SK-N-SH (cell line): Measurements from ENCODE around the gene KRT3. TPM values are rescaled to one million over a fixed set of nuclear protein-coding genes. Genes with fewer than 3 reads are reported as not detected.

Source experiments
- CTCF ChIA-PET: fragments of 300-600, 350-600 bp; formaldehyde crosslinking; extraction: SDS; loops from one replicate; lab custom pipeline; 2021; lab: Yijun Ruan, JAX
- POLR2A ChIA-PET: fragments of 350-600 bp; sonication (Branson Sonifier 250); formaldehyde crosslinking; extraction: SDS; loops from one replicate; lab custom pipeline; 2020; ENCODE audit warnings: antibody characterized with exemption, inconsistent platforms; lab: Yijun Ruan, JAX
- DNase-seq: peaks from one replicate; pipeline ENCODE4 v3.0.0; 2012
- H2AFZ ChIP-seq: fragments of 200-600 bp; sonication (generic); 2 replicates; pipeline ENCODE4 v1.8.1; 2016; ENCODE audit warnings: antibody characterized with exemption, mild to moderate bottlenecking, low read depth
- H3F3A ChIP-seq: fragments of 200-600 bp; sonication (generic); replicated peaks from 2 replicates; pipeline ENCODE3; 2016; ENCODE audit warnings: antibody characterized with exemption, mild to moderate bottlenecking; ENCODE audit not compliant: insufficient read depth
- H3K27ac ChIP-seq, 2 experiments: fragments of 200-500 bp in 1 of 2; fragments of 200-600 bp in 1 of 2; sonication (Bioruptor generic) in 1 of 2; sonication (generic), shearing (Covaris generic) in 1 of 2; 2 replicates each; pipeline versions ENCODE4 v1.5.1 to v1.6.1; 2014 to 2016; ENCODE audit warnings: low read depth in 2 of 2, inconsistent platforms in 1 of 2, low read length in 1 of 2, mild to moderate bottlenecking in 1 of 2, mixed read lengths in 1 of 2
- H3K27me3 ChIP-seq: fragments of 200-600 bp; sonication (generic), shearing (Covaris generic); 2 replicates; pipeline ENCODE4 v1.6.1; 2016; ENCODE audit warnings: mixed run types; ENCODE audit not compliant: insufficient read depth
- H3K36me3 ChIP-seq, 2 experiments: fragments of 200-500 bp in 1 of 2; fragments of 200-600 bp in 1 of 2; sonication (Bioruptor generic) in 1 of 2; sonication (generic) in 1 of 2; replicated peaks in 1 of 2; 2 replicates each; pipeline versions ENCODE3 to v1.5.1; 2014 to 2016; ENCODE audit warnings: low read length in 1 of 2, mild to moderate bottlenecking in 1 of 2; ENCODE audit not compliant: insufficient read depth in 2 of 2, control insufficient read depth in 1 of 2
- H3K4me1 ChIP-seq, 2 experiments: fragments of 200-500 bp in 1 of 2; fragments of 200-600 bp in 1 of 2; sonication (Bioruptor generic) in 1 of 2; sonication (generic), shearing (Covaris generic) in 1 of 2; 2 replicates each; pipeline versions ENCODE4 v1.5.1 to v1.6.1; 2014 to 2016; ENCODE audit warnings: low read depth in 1 of 2, low read length in 1 of 2, mixed run types in 1 of 2; ENCODE audit not compliant: insufficient read depth in 2 of 2, control insufficient read depth in 1 of 2
- H3K4me2 ChIP-seq: fragments of 200-600 bp; sonication (generic), shearing (Covaris generic); 2 replicates; pipeline ENCODE4 v1.6.1; 2017; ENCODE audit warnings: mixed run types
- H3K4me3 ChIP-seq, 2 experiments: fragments of 200-500 bp in 1 of 2; fragments of 200-600 bp in 1 of 2; sonication (Bioruptor generic) in 1 of 2; sonication (generic), shearing (Covaris generic) in 1 of 2; 2 replicates each; pipeline versions ENCODE4 v1.5.1 to v1.8.1; 2014 to 2016; ENCODE audit warnings: low read depth in 2 of 2, inconsistent platforms in 1 of 2, low read length in 1 of 2, mild to moderate bottlenecking in 1 of 2, mixed read lengths in 1 of 2, moderate library complexity in 1 of 2
- H3K79me2 ChIP-seq: fragments of 200-600 bp; sonication (generic); 2 replicates; pipeline ENCODE4 v1.8.1; 2017; ENCODE audit warnings: mild to moderate bottlenecking; ENCODE audit not compliant: insufficient read depth
- H3K9ac ChIP-seq: fragments of 200-600 bp; sonication (generic); 2 replicates; pipeline ENCODE4 v1.6.1; 2017; ENCODE audit warnings: mixed run types
- H3K9me2 ChIP-seq: fragments of 200-600 bp; sonication (generic); 2 replicates; pipeline ENCODE4 v1.6.1; 2017; ENCODE audit warnings: mixed run types
- H3K9me3 ChIP-seq: fragments of 200-600 bp; sonication (generic); 2 replicates; pipeline ENCODE4 v1.6.1; 2017; ENCODE audit warnings: mixed run types, mild to moderate bottlenecking, moderate library complexity
- H4K20me1 ChIP-seq: fragments of 200-600 bp; sonication (generic); 2 replicates; pipeline ENCODE4 v1.6.1; 2017; ENCODE audit warnings: mild to moderate bottlenecking, mixed run types; ENCODE audit not compliant: insufficient read depth
- CHD2 ChIP-seq: fragments of 150-350 bp; IDR thresholded peaks from 2 replicates; pipeline ENCODE4 v1.6.1; 2018; ENCODE audit warnings: low read length; ENCODE audit not compliant: partially characterized antibody
- ELF1 ChIP-seq: IDR thresholded peaks from 2 replicates; pipeline ENCODE4 v1.4.0; 2012
- EP300 ChIP-seq, 2 experiments: IDR thresholded peaks; 2 replicates each; pipeline versions ENCODE4 v1.4.0 to v1.6.1; 2012; ENCODE audit warnings: borderline replicate concordance in 1 of 2, low read depth in 1 of 2, low read length in 1 of 2
- EZH2phosphoT487 ChIP-seq: fragments of 200-600 bp; sonication (generic); IDR thresholded peaks from 2 replicates; pipeline ENCODE4 v1.6.1; 2017; ENCODE audit warnings: low read depth, mixed run types, mild to moderate bottlenecking, antibody characterized with exemption, moderate library complexity, borderline replicate concordance
- FOSL2 ChIP-seq: IDR thresholded peaks from 2 replicates; pipeline ENCODE4 v1.4.0; 2012; ENCODE audit warnings: low read depth, mild to moderate bottlenecking, moderate library complexity, borderline replicate concordance
- FOXM1 ChIP-seq: IDR thresholded peaks from 2 replicates; pipeline ENCODE4 v1.4.0; 2012; ENCODE audit warnings: low read depth, mild to moderate bottlenecking
- GABPA ChIP-seq: IDR thresholded peaks from 2 replicates; pipeline ENCODE4 v1.4.0; 2012; ENCODE audit warnings: low read depth, mild to moderate bottlenecking
- MAX ChIP-seq: IDR thresholded peaks from 2 replicates; pipeline ENCODE4 v1.4.0; 2012; ENCODE audit warnings: low read depth
- NFIC ChIP-seq: IDR thresholded peaks from 2 replicates; pipeline ENCODE4 v1.4.0; 2012; ENCODE audit warnings: borderline replicate concordance
- RCOR1 ChIP-seq: fragments of 150-350 bp; IDR thresholded peaks from 2 replicates; pipeline ENCODE4 v1.6.1; 2017; ENCODE audit warnings: antibody characterized with exemption, low read length
- USF2 ChIP-seq: fragments of 150-350 bp; IDR thresholded peaks from 2 replicates; pipeline ENCODE4 v1.6.1; 2017; ENCODE audit warnings: antibody characterized with exemption, low read length, low read depth, borderline replicate concordance
- ZBTB33 ChIP-seq: IDR thresholded peaks from 2 replicates; pipeline ENCODE4 v1.4.0; 2012; ENCODE audit warnings: low read depth, borderline replicate concordance
- WGBS: methylation state at CpG from one replicate; pipeline ENCODE4 v1.1.6; 2017; ENCODE audit warnings: low lambda C conversion rate; 5-methylcytosine and 5-hydroxymethylcytosine counted together
- polyA plus RNA-seq, 3 experiments: library from polyadenylated mRNA; depleted of rRNA; stranded (reverse); fragments of >200 nt; gene quantifications; 2 replicates each; pipeline ENCODE4 v1.2.3, GENCODE V29; 2012
- TF ChIP-seq, protein P1 (sequence below): fragments of 200-600 bp; sonication (generic); IDR thresholded peaks from 2 replicates; pipeline ENCODE4 v1.6.1; 2017; ENCODE audit warnings: antibody characterized with exemption, mild to moderate bottlenecking, moderate library complexity

The KRT3 gene
- polyA plus RNA-seq, 1 of the 3 experiments (the other 2 are of a cell fraction), result not detected

DNA sequence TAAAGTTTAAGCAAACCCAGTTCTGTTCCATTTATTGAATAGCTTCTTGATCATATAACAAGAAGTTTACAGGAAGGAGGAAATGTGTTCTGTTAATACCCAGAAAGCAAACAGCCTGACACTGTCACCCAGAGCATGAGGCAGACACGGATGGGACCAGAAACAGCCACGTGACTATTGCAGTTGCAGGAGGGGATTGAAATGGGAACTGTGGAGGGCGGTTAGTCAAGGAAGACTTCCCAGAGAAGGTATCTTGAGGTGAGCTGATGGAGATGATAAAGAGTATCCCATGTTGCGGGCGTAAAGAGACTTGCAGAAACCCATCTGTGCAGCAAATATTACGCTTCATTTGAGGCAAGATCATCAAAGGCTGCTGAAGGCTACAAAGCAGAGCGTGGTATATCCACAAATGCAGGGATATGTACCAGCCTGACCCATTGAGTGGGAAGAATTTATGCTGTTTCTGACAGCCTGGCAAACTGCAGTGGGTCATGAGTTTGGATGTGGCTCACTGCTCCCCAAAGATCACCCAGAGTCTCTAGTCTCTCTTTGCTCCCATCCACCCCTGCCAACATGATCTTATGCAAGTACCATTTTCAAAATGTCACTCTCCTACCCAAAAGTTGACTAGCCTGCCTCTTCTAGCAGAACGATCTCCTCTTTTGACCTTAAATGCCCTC lies 39.5 kb downstream of the KRT3 start:
- ChIA-PET POLR2A (no interaction called here), CTCF (interaction anchor here (1.0 kb wide), 1 partner anchor 8 kb away, joined by 3 read pairs; no protein-coding TSS in a partner anchor)
- TF ChIP-seq EP300 (IDR thresholded peaks at IDR 0.05; ENCODE audit: borderline replicate concordance in 1 of 2, low read depth in 1 of 2, low read length in 1 of 2) (no peak), FOXM1 (no peak), CHD2 (no peak), EZH2phosphoT487 (no peak), NFIC (no peak), ZBTB33 (no peak), ELF1 (no peak), USF2 (no peak), GABPA (no peak), FOSL2 (no peak), RCOR1 (no peak), MAX (no peak)
- TF ChIP-seq, protein P1, sequence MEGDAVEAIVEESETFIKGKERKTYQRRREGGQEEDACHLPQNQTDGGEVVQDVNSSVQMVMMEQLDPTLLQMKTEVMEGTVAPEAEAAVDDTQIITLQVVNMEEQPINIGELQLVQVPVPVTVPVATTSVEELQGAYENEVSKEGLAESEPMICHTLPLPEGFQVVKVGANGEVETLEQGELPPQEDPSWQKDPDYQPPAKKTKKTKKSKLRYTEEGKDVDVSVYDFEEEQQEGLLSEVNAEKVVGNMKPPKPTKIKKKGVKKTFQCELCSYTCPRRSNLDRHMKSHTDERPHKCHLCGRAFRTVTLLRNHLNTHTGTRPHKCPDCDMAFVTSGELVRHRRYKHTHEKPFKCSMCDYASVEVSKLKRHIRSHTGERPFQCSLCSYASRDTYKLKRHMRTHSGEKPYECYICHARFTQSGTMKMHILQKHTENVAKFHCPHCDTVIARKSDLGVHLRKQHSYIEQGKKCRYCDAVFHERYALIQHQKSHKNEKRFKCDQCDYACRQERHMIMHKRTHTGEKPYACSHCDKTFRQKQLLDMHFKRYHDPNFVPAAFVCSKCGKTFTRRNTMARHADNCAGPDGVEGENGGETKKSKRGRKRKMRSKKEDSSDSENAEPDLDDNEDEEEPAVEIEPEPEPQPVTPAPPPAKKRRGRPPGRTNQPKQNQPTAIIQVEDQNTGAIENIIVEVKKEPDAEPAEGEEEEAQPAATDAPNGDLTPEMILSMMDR, result no peak
- H2AFZ ChIP-seq, result no peak overlapping the region
- H3K9me3 ChIP-seq, result no peaks in the 10 kb centered on the region
- DNase-seq, result no peak
- no peaks in the 10 kb centered on the region for H4K20me1 ChIP-seq
- no peak overlapping the region for H3K4me2 ChIP-seq
- H3F3A ChIP-seq, result no peaks in the 10 kb centered on the region
- no peaks in the 10 kb centered on the region for H3K27me3 ChIP-seq
- H3K4me1 ChIP-seq, result no peaks in the 10 kb centered on the region; a peak in 1 of 4 replicates
- H3K79me2 ChIP-seq, result no peaks in the 10 kb centered on the region
- H3K27ac ChIP-seq, result no peak overlapping the region
- H3K9me2 ChIP-seq, result no peaks in the 10 kb centered on the region
- H3K36me3 ChIP-seq, result no peaks in the 10 kb centered on the region
- no peak overlapping the region for H3K4me3 ChIP-seq
- no peak overlapping the region for H3K9ac ChIP-seq
- WGBS, result 16% methylated on average over 8 of the region's 8 CpGs
